NOMO-1 treated with dmso at 0.1 percent for 144 hours (cell line): Measurements from ENCODE around the gene SDK2.

Experiments
- DNase-seq: peaks from one replicate; lab custom pipeline; 2025; ENCODE audit not compliant: unreplicated experiment; lab: John Stamatoyannopoulos, UW

Gene SDK2

DNA sequence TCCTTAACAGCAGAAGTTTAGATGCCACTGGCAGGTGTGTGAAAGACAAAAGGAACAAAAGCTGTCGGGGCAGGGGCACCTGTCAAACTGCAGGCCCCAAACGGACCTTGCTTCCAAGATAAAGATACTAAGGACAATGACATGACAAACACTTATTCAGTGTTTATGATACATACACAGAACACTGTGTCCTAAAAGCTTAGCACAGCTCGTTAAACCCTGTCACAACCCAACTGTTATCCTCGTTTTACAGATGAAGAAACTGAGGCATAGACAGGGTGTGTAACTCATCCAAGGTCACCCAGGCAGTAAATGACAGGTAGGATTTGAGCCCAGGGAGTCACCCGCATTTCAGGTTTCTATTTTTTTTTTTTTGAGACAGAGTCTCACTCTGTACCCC, 9.6 kb downstream of the SDK2 start:
- no peak for DNase-seq

DNA sequence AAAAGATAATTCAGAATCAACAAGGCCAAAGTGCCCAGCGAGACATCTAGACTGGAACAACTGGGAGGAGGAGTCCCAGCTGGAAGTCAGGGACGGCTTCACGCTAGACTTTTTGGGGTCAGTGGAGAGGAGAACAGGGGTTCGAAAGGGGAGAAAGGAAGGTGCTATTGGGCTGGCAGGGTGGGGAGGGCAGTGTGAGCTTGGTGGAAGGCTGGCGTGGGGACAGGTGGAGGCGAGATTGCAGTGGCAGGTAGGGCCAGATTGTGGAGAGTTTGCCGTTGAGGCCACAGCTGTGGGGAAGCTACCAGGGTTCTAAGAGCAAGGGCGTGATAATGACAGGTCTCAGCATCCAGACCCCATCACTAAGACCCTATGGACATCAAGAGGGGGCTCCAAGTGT, 10.5 kb downstream of the SDK2 start:
- no peak for DNase-seq

DNA sequence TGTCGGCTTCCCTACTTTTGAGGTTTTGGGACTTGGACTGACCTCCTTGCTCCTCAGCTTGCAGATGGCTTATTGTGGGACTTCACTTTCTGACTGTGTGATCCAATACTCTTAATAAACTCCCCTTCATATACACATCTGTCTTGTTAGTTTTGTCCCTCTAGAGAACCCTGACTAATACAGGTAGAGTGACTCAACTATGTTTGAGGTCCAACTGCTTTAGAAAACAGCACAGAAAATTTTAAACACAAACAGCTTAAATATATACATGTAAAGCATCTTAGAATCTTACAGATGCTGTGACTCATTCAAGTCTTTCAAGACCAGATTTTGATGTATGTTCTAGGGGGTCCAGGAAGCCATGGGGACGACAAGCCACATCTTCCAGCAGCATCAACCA, 11.7 kb downstream of the SDK2 start:
- DNase-seq = no peak

DNA sequence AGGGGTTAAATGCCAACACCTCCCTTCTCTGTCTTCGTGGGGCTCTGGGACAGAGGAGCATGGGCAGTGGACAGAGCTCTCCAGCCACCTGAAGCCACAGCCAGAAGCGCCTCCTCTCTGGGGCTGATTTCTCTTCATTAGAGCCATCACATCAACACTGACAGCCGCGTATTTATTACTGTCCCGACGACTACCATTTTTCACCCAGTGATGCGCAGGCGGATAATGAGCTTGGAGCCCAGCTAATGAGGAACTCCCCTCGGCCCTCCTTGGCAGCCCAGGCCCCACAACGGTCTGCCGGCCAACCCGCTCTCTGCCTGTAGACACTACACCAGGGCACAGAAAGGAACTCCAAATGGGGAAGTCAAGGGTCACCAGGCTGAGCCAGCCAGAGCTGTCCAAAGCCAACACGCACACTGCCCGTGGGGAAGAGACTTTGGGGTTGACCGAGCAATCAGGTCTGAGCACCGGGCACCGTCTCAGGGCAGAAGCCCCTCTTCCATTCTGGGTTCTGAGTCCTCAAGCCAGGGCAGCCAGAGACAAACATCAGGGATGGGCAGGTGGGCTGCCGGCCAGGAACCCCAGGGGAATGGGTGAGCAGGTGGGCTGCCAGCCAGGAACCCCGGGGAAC, 13.2 kb downstream of the SDK2 start:
- DNase-seq = no peak

DNA sequence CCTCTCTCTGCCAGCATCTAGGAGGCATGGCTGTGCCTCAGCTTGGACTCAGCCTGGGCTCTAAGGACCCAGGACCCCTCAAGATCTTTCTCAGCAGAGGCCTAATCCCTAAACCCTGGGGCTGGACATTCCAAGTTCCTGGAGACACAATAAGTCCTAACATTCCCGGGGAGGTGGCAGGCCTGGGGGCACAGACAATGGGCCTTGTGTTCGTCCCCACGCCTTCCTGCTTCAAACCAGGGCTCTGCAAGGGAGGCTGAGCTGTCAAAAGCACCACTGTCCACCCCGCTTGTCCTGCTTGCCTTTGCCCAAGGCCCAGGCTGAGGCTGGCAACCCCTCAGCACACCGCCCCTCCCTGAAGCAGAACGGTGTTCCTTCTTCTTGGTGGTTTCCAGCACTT, 13.7 kb downstream of the SDK2 start:
- DNase-seq = no peak

DNA sequence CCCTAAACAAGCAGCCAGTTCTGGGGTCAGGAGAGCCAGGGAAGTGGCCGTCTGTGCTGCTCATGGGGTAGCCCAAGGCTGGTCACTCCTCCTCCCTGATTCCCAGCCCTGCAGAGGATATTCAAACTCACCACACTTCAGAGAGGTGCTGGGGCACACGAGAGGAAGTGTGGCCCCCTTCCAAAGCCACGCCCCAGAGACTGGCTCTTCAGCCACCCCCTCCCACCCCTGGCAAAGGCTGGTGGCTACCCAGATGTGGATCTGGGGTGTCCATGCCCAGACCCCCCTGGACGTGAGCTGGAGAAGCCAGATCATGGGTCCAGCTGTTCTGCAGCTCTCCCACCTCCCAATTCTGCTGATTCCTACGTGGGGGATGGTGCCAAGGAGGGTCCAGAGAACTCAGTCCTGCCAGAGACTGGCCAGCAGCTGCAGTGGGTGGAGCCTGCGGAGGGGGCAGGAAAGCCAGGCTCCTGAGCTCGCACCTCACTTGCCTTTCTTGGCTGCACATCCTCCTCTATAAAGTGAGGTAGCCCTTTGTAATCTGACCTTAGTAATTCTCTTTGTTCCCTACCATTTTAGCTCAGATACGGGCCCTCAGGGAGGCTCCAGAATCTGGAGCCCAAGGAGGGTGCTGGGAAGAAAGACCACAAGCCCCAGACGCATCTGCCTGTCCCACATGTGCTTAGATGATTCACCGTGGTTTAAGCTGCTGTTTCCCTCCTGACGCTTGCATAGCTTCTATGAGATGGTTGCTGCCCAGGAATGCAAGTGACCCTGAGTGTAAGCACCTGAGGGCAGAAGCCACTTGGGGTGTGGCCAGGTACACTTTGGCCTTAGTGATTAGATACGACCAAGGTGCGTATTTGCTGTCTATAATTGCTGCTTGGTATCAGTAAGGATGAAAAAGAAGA, 15.3 kb downstream of the SDK2 start:
- DNase-seq = no peak

DNA sequence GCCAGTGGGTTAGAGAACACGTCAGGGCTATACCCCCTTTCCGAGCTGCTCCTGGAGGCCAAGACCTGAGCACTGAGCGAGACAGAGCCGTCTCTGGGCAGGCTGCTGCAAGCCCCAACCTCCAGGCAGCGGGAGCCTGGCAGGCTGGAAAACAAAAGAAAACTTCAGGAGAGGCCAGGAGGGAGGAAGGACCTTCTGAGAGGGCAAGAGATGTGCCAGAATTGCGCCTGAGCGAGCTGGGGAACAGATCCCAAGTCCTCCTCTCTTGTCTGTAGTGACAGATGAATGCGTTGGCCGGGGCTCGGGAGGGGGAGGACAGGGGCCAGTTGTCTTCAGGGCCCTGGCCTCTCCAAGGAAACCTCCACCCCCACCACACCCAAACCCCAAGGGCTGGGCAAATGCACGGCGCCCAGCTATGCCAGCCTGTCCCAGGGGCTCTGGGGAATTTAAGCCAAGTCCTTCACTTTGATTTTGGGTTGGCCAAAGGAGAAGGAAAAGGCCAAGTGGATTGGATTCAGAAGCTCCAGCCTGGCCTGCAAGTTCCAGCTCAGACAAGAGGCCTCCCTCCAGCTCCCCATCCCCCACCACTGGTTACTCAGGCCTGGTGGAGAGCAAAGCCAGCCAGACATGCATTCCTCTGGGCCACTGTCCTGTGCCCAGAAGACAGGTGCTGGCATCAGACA, 18.1 kb downstream of the SDK2 start:
- no peak for DNase-seq

DNA sequence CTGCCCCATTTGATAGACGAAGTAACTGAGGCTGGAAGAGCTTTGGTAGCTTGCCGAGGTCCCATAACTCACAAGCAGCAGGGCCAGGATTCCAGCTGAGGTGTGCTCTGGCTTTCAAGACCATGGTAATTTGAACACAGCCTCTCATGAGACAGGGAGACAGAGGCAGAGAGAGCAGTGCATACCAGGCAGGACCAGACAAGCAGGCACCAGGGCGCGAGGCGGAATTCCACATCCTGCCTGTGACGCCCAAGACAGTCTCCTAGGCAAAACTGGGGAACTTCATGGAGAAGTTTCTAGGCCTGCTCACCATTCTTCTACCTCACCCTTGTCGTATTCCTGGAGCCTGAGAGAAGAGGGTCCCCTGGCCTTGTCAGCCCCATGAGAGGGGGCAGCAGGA, 19.2 kb downstream of the SDK2 start:
- no peak for DNase-seq

DNA sequence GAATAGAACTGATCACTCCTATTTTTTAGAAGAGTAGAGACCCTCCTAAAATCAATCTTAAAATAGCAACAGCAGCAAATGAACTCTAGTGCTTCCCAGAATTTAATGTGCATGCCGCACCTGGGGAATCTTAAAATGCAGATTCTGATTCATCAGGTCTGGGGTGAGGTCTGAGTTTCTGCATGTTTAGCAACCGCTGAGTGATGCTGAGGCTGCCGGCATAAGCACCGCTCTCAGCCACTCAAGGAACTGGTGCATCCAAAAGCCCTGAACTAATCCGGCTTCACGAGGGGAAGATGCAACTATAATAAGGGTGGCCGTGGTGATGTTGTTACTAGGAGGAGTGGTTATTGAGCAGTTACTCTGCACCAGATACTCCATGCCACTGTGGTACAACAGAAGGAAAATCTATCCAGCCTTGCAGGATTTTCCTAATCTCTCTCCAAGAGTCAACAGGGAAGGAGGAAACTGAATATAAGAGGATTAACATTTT, 19.7 kb downstream of the SDK2 start:
- no peak for DNase-seq

DNA sequence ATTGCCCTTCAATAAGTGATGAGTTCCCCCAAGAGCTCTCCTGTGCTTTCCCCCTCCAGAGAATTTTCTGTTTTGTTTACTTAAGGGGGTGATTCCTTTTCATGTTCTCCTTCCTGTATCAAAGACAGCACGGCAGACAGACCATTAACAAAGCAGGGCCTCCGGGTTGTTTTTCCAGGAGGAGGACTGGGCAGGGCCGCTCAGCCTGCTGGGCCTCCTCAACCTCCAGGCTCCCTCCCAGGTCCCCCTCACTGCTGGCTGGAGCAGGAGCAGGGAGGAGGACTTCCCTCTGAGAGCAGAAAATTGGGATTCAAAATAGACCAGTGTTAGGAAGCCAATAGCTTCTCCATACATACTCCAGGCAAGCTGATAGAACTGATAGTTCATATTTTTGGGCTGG, 20.4 kb downstream of the SDK2 start:
- no peak for DNase-seq

DNA sequence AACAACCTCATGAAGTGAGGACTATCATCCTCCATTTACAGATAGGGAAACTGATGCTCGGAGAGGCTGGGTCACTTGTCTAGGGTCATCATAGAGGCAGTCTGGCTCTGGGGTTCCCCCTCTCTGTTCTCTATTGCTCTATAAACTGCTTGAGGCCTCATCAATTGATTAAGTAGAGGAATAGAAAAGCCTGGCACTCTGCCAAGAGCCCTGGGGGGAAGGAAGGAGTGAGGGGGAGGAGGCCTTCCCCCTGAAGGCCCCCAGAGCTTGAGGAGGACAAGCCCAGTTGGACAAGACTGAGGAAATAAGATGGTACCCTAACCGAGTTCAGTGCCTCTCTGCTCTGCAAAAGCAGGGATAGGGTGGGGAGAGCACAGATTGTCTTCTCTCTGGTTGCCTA, 21.0 kb downstream of the SDK2 start:
- no peak for DNase-seq

DNA sequence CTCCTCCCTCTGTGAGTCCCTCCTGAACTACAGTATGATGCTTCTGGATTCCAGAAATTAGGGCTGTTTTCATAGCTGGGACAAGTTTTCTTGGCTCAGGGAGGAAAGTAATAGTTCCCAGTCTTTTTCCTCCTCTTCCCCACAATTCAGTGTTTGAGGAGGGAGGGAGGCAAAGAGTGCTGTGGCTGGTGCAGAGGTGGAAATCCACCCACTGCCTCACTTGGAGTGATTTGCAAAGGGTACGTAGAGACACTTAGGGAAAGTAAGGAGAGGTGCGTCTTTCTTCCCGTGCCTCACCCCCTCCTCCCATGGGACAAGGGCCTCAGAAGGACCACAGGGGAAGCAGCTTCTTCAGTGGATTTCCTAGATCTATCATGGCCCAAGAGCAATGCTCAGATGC, 21.9 kb downstream of the SDK2 start:
- DNase-seq = no peak

DNA sequence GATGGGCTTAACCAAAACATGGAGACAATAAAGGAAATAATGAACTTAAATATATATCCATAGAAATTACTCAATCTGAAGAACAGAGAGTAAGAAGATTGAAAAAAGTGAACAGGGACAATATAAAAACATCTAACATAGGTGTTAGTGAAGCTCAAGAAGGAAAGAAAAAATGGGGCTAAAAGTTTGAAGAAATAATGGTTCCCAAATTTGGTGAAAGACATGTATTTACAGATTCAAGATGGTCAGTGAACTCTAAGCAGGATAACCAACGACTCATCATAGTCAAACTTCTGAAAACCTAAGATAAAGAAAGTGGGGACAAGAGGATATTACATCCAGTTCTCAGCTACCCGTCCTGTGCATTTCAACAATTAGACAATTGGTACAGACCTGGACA, 22.6 kb downstream of the SDK2 start:
- no peak for DNase-seq

DNA sequence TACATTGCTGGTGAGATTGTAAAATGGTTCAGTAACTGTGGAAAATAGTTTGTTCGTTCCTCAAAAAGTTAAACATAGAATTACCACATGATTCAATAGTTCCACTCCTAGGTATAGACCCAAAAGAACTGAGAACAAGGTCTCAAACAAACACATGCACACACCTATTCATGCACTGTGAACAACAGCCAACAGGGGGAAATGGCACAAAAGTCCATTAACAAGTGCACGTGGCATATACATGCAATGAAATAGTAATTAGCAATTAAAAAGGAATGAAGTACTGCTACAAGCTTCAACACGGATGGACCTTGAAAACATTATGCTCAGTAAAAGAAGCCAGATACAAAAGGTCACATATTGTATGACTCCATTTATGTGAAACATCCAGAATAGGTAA, 23.8 kb downstream of the SDK2 start:
- DNase-seq = no peak

DNA sequence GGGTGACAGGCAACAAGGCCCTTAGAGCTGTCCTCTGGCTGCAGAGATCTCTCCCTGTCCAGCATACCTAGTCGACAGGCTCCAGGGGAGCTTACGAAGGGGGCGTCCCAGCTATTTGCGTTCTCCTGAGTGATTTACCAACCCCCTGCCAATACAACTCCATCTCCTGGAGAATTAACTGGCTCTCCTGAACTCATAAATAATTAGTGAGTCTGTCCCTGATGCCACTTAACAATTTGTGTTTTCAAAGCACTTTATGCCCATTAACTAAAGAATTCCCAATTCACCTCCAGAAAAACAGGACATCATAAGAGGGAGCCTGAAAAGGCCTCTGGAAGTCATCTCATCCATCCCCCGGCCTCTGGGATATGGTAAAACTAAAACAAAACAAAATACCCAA, 26.7 kb downstream of the SDK2 start:
- no peak for DNase-seq

DNA sequence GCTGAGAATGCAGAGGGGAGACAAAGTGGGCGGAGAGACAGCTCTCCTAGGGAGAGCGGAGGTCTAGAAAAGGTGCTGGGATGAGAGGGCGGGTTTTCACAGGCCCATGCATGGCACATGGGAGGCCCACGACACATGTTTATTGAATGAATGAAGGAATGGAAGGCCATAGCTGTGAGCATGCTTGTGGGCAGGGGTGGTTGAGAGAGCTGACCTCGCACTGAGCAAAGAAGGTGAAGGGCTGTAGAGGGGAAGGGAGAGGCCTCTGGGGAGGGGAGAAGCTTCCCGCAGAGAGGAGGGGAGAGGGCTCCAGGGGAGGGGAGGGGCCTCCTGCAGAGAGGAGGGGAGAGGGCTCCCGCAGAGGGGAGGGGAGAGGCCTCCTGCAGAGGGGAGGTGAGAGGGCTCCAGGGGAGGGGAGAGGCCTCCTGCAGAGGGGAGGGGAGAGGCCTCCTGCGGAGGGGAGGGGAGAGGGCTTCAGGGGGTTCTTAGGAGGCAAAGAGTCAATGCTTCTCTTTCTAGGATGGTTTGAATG, 27.3 kb downstream of the SDK2 start:
- no peak for DNase-seq

DNA sequence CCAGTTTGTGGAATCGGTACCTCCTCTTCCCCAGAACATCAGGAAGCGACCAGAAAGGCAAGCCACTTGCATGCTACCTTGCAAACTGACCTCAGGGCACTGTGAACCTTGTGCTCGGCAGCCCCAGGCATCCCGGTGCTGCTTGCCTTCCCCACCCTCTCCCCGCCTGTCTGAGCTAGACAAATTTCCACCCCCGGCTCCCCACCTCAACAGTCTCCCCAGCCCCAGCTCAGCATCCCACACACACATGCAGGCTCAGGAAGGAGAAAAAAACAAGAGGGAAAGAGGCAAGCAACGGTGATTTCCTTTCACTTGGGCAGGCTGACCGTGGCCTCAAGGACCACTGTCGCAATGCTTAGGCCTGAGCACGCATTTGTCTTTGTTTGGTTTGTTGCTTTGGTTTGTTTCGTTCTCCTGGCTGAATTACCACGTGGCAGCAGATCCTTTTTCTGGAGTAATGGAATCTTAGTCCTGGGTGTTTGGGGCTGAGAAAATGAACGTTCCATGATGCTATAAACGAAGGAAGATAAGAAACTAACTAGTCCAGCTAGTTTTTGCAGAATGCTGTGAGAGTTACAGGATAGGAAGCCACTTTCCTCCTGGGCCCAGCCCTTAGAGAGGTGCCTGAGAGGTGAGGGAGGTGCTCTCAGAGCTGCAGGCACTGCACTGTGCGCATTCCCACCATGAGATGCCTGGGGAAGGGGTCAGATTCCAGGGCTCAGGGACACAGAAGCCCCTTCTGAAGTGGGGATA, 27.9 kb downstream of the SDK2 start:
- DNase-seq = no peak

DNA sequence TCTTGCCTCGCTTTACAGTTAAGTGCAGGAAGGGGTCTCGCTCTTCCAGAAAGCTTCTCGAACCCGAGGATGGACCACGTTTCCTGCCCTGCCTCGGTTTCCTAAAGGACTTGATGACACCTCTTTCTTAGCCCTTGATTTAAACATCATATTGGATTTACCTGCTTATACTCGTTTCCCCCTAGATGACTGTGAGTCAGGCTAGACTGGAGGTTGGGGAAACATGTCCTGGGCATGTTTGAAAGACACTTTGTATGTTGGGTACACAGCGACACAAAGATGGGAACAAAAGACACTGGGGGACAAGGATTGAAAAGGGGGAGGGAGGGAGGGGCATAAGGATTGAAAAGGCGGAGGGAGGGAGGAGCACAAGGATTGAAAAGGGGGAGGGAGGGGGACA, 30.0 kb downstream of the SDK2 start:
- DNase-seq = no peak

DNA sequence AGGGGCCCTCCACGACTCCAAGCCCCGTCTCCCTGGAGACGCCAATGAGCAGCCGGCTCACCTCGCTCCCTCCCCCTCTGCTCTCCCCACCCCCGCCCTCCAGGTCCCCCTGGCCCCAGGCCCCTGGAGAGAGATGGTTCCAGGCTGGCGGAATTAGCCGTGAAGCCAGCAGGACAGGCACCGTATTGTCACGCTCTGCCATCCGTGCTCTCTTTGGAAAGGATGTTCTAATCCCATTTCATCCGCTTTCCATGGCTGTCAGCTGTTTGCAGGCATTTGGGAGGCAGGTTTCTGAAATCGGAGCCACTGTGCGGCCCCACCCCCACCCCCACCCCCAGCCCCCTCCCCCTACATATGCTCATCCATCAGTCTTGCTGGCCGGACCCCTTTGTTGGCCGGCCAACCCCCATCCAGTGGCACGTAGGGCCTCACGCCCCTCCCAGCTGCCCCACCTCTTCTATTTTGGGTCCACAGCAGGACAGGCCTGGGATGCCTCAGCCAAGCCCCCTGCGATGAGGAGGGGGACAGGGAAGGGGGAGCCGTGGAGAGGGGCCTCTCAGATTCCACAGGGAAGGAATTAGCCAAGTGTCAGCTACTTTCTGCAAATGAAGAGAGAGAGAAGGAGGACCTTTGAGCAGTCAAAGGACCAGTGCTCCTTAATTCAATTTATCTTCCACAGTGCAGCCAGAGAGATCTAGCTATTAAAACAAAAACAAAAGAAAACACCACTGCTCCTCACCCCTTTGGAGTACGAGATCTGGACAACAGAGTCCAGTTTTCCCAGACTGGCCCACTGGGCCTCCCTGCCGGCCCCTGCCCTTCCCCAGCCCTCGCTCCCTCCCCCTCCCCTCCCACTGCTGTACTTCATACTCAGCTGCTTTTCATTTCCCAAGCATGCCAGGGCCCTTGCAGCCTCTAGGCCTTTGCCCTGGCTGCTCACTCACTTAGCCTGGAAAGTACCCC, 30.7 kb downstream of the SDK2 start:
- DNase-seq = no peak

DNA sequence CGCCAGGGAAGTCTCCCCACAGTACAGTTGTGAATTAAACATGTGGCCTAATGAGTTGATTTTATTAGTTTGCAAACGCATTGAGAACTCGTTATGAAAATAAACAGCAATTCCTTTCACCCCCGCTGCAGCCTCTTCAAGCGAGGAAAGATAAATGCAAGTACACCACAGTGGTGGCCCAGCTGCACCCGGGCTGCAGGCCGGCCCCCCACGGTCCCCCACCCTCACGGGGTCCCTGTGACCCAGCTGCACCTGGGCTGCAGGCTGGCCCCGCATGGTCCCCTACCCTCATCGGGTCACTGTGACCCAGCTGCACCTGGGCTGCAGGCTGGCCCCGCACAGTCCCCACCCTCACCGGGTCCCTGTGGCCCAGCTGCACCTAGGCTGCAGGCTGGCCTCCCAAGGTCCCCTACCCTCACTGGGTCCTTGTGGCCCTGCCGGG, 32.2 kb downstream of the SDK2 start:
- no peak for DNase-seq
